Measurements from ENCODE around the gene PHYKPL. TPM values are rescaled to one million over a fixed set of nuclear protein-coding genes. Genes with fewer than 3 reads are reported as not detected.

PHYKPL gene
- polyA plus RNA-seq, 1 experiment, result 33.4 TPM

- CTCF ChIA-PET, result no interaction called here
- H3K4me3 ChIP-seq (ENCODE audit: low read depth, low read length), result no peak overlapping the region
- H3K27me3 ChIP-seq (ENCODE audit: control insufficient read depth, insufficient read depth, low read length), result no peaks in the 10 kb centered on the region
- POLR2A ChIA-PET, result no interaction called here
- TF ChIP-seq, protein P1, sequence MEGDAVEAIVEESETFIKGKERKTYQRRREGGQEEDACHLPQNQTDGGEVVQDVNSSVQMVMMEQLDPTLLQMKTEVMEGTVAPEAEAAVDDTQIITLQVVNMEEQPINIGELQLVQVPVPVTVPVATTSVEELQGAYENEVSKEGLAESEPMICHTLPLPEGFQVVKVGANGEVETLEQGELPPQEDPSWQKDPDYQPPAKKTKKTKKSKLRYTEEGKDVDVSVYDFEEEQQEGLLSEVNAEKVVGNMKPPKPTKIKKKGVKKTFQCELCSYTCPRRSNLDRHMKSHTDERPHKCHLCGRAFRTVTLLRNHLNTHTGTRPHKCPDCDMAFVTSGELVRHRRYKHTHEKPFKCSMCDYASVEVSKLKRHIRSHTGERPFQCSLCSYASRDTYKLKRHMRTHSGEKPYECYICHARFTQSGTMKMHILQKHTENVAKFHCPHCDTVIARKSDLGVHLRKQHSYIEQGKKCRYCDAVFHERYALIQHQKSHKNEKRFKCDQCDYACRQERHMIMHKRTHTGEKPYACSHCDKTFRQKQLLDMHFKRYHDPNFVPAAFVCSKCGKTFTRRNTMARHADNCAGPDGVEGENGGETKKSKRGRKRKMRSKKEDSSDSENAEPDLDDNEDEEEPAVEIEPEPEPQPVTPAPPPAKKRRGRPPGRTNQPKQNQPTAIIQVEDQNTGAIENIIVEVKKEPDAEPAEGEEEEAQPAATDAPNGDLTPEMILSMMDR (IDR thresholded peaks at IDR 0.05; ENCODE audit: low read depth, low read length), result no peak
- no peak for DNase-seq (ENCODE audit: low read depth, low spot score)
- H3K27ac ChIP-seq (ENCODE audit: low read depth, low read length), result no peak overlapping the region
- peaks cover 5% of the 10 kb centered on the region; the same call in 1 of the 2 replicates for H3K9me3 ChIP-seq (ENCODE audit: control insufficient read depth, insufficient read depth, low read length)
Measured at GRCh38 chr5:178238313-178238635, 5.7 kb upstream of the PHYKPL start.

- Histone ChIP-seq H3K27ac (ENCODE audit: low read depth, low read length) (no peak overlapping the region), H3K9me3 (ENCODE audit: control insufficient read depth, insufficient read depth, low read length) (peaks cover 5% of the 10 kb centered on the region; the same call in 1 of the 2 replicates), H3K27me3 (ENCODE audit: control insufficient read depth, insufficient read depth, low read length) (no peaks in the 10 kb centered on the region), H3K4me3 (ENCODE audit: low read depth, low read length) (no peak overlapping the region)
- ChIA-PET CTCF (no interaction called here), POLR2A (no interaction called here)
- TF ChIP-seq, protein P1 (IDR thresholded peaks at IDR 0.05; ENCODE audit: low read depth, low read length), result no peak
- DNase-seq (ENCODE audit: low read depth, low spot score), result no peak
Measured at GRCh38 chr5:178237431-178238312, 5.1 kb upstream of the PHYKPL start.

GRCh38 chr5:178236679-178237078 lies 4.1 kb upstream of the PHYKPL start:
- TF ChIP-seq, protein P1 (IDR thresholded peaks at IDR 0.05; ENCODE audit: low read depth, low read length), result no peak
- CTCF ChIA-PET, result no interaction called here
- DNase-seq (ENCODE audit: low read depth, low spot score), result no peak
- no peak overlapping the region for H3K27ac ChIP-seq (ENCODE audit: low read depth, low read length)
- no peak overlapping the region for H3K4me3 ChIP-seq (ENCODE audit: low read depth, low read length)
- no peaks in the 10 kb centered on the region for H3K27me3 ChIP-seq (ENCODE audit: control insufficient read depth, insufficient read depth, low read length)
- POLR2A ChIA-PET, result no interaction called here
- H3K9me3 ChIP-seq (ENCODE audit: control insufficient read depth, insufficient read depth, low read length), result peaks cover under 1% of the 10 kb centered on the region; the same call in 1 of the 2 replicates

DNA sequence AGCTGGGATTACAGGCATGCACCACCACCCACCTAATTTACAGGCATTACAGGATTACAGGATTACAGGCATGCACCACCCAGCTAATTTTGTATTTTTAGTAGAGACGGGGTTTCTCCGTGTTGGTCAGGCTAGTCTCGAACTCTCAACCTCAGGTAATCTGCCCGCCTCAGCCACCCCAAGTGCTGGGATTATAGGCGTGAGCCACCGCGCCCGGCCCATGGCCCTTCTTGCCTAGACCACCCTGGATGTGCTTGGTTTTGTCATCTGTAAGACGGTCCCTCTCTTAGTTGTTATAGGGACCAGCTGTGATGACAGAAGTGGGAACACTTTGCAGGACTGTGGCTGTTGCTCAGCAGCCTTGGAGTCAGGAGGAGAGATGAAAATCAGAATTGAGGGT lies 3.5 kb upstream of the PHYKPL start:
- Histone ChIP-seq H3K9me3 (ENCODE audit: control insufficient read depth, insufficient read depth, low read length) (no peaks in the 10 kb centered on the region; the same call in 1 of the 2 replicates), H3K27me3 (ENCODE audit: control insufficient read depth, insufficient read depth, low read length) (no peaks in the 10 kb centered on the region), H3K27ac (ENCODE audit: low read depth, low read length) (no peak overlapping the region), H3K4me3 (ENCODE audit: low read depth, low read length) (no peak overlapping the region)
- POLR2A ChIA-PET, result interaction anchor here (1.0 kb wide), 1 partner anchor 1388 kb away, joined by 3 read pairs; the partner anchor contains the start of gene HNRNPH1
- CTCF ChIA-PET, result interaction anchor here (0.7 kb wide), 2 partner anchors 93 to 1306 kb away, joined by 4 read pairs; no protein-coding TSS in a partner anchor
- TF ChIP-seq, protein P1 (IDR thresholded peaks at IDR 0.05; ENCODE audit: low read depth, low read length), result no peak
- no peak for DNase-seq (ENCODE audit: low read depth, low spot score)

- TF ChIP-seq, protein P1 (IDR thresholded peaks at IDR 0.05; ENCODE audit: low read depth, low read length), result no peak
- Histone ChIP-seq H3K4me3 (ENCODE audit: low read depth, low read length) (no peak overlapping the region), H3K27me3 (ENCODE audit: control insufficient read depth, insufficient read depth, low read length) (no peaks in the 10 kb centered on the region), H3K9me3 (ENCODE audit: control insufficient read depth, insufficient read depth, low read length) (no peaks in the 10 kb centered on the region; the same call in 1 of the 2 replicates), H3K27ac (ENCODE audit: low read depth, low read length) (no peak overlapping the region)
- DNase-seq (ENCODE audit: low read depth, low spot score), result no peak
- ChIA-PET POLR2A (interaction anchor here (0.7 to 1.0 kb wide), 2 partner anchors 31 to 1388 kb away, joined by 3 to 7 read pairs; partner anchors contain the start of genes HNRNPAB and HNRNPH1), CTCF (interaction anchor here (0.5 to 1.6 kb wide), 13 partner anchors 8 to 1306 kb away, joined by 3 to 10 read pairs (median 5); partner anchors contain the start of gene COL23A1)
Measured at GRCh38 chr5:178235588-178235974, 3.0 kb upstream of the PHYKPL start.
